AG09319 (cell line): ENCODE results near the gene KCNK7.

Source experiments
- DNase-seq: peaks from one replicate; pipeline ENCODE4 v3.0.0-alpha.2; 2010; ENCODE audit warnings: low read depth; ENCODE audit errors: extremely low read depth
- CTCF ChIP-seq: IDR thresholded peaks from 2 replicates; pipeline ENCODE4 v1.5.1; 2011; ENCODE audit warnings: low read depth, mild to moderate bottlenecking, inconsistent platforms, low read length, moderate library complexity

Gene KCNK7

GRCh38 chr11:65553301-65554001 is 42.1 kb downstream of the KCNK7 start:
- DNase-seq = no peak
- no peak for TF ChIP-seq CTCF

- no peak for DNase-seq
- no peak for TF ChIP-seq CTCF
These were observed 43.1 kb downstream of the KCNK7 start for GRCh38 chr11:65552388-65552951.

- no peak for DNase-seq
- peak; percentile 36 for TF ChIP-seq CTCF
These were observed 43.8 kb downstream of the KCNK7 start for GRCh38 chr11:65551572-65552387.

- no peak for TF ChIP-seq CTCF
- DNase-seq = no peak
These were observed 46.5 kb downstream of the KCNK7 start for GRCh38 chr11:65549096-65549495.

- TF ChIP-seq CTCF = no peak
- DNase-seq = no peak
These were observed 47.2 kb downstream of the KCNK7 start for GRCh38 chr11:65548395-65548794.

- TF ChIP-seq CTCF = no peak
- DNase-seq = no peak
These were observed 48.0 kb downstream of the KCNK7 start for GRCh38 chr11:65547446-65548125.
